ENCODE data around the gene MRPS33. TPM values are rescaled to one million over a fixed set of nuclear protein-coding genes. Genes with fewer than 3 reads are reported as not detected.

The MRPS33 gene
- total and polyA plus RNA-seq, 4 donors = 15.0 to 82.3 (median 36.7) TPM

- H3K9ac ChIP-seq (ENCODE audit: low read depth in 1 of 2, low read length in 2 of 2) = no peak overlapping the region
- no peaks in the 10 kb centered on the region for H3K27me3 ChIP-seq (ENCODE audit: control insufficient read depth in 4 of 4, insufficient read depth in 4 of 4, low read length in 3 of 4)
- no peaks in the 10 kb centered on the region for H3K36me3 ChIP-seq (ENCODE audit: control insufficient read depth in 4 of 4, insufficient read depth in 3 of 4, low read depth in 1 of 4, low read length in 3 of 4)
- H3K27ac ChIP-seq (ENCODE audit: low read depth in 1 of 2, low read length in 2 of 2) = no peak overlapping the region
- no peak for DNase-seq (ENCODE audit: low spot score)
- H3K9me3 ChIP-seq (ENCODE audit: control insufficient read depth in 4 of 4, low read length in 3 of 4) = peaks cover 0 to 8% (median under 1%) of the 10 kb centered on the region in 4 donors
- no peaks in the 10 kb centered on the region for H3K4me1 ChIP-seq (ENCODE audit: control insufficient read depth in 4 of 4, insufficient read depth in 4 of 4, low read length in 3 of 4)
- TF ChIP-seq MAX (IDR thresholded peaks at IDR 0.05) (no peak), JUND (IDR thresholded peaks at IDR 0.05) (no peak), HNF4A (conservative IDR thresholded peaks at IDR 0.05) (no peak), GABPA (IDR thresholded peaks at IDR 0.05 in 1 of 2, conservative IDR thresholded peaks at IDR 0.05 in 1 of 2) (no peak), RXRA (IDR thresholded peaks at IDR 0.05) (no peak), NR2F2 (IDR thresholded peaks at IDR 0.05) (no peak), SP1 (IDR thresholded peaks at IDR 0.05) (no peak), RAD21 (IDR thresholded peaks at IDR 0.05) (no peak), EGR1 (IDR thresholded peaks at IDR 0.05; ENCODE audit: low read depth in 2 of 2) (no peak)
- no peak overlapping the region for H3K4me3 ChIP-seq (ENCODE audit: low read depth in 1 of 3, low read length in 3 of 3)
- WGBS = 89% methylated on average over 3 of the region's 3 CpGs
Observed at GRCh38 chr7:141057788-141058187, 43.0 kb upstream of the MRPS33 start.

- H3K4me1 ChIP-seq (ENCODE audit: control insufficient read depth in 4 of 4, insufficient read depth in 4 of 4, low read length in 3 of 4) = no peaks in the 10 kb centered on the region
- H3K9me3 ChIP-seq (ENCODE audit: control insufficient read depth in 4 of 4, low read length in 3 of 4) = peaks cover 0 to 8% (median under 1%) of the 10 kb centered on the region in 4 donors
- 89% methylated on average over 4 of the region's 4 CpGs for WGBS
Observed at GRCh38 chr7:141055146-141055545, 40.4 kb upstream of the MRPS33 start.

More at GRCh38 chr7:141055146-141055545, 40.4 kb upstream of the MRPS33 start:
- H3K4me3 ChIP-seq (ENCODE audit: low read depth in 1 of 3, low read length in 3 of 3) = no peak overlapping the region
- DNase-seq (ENCODE audit: low spot score) = no peak
- H3K27me3 ChIP-seq (ENCODE audit: control insufficient read depth in 4 of 4, insufficient read depth in 4 of 4, low read length in 3 of 4) = no peaks in the 10 kb centered on the region
- no peak for TF ChIP-seq GABPA (IDR thresholded peaks at IDR 0.05 in 1 of 2, conservative IDR thresholded peaks at IDR 0.05 in 1 of 2)
- no peak for TF ChIP-seq RAD21 (IDR thresholded peaks at IDR 0.05)
- TF ChIP-seq ATF3 (IDR thresholded peaks at IDR 0.05) = no peak
- TF ChIP-seq HNF4G (IDR thresholded peaks at IDR 0.05) = no peak
- TF ChIP-seq ZBTB33 (IDR thresholded peaks at IDR 0.05) = no peak
- TF ChIP-seq CTCF (IDR thresholded peaks at IDR 0.05; ENCODE audit: low read depth, low read length, missing input control) = no peak
- H3K36me3 ChIP-seq (ENCODE audit: control insufficient read depth in 4 of 4, insufficient read depth in 3 of 4, low read depth in 1 of 4, low read length in 3 of 4) = no peaks in the 10 kb centered on the region
- H3K9ac ChIP-seq (ENCODE audit: low read depth in 1 of 2, low read length in 2 of 2) = no peak overlapping the region
- no peak overlapping the region for H3K27ac ChIP-seq (ENCODE audit: low read depth in 1 of 2, low read length in 2 of 2)

Data from liver (tissue), 9 donors.